Vagina (tissue), 2 donors: ENCODE measurements around the gene GPR137. TPM values are rescaled to one million over a fixed set of nuclear protein-coding genes. Genes with fewer than 3 reads are reported as not detected.

ENCODE experiments used
- DNase-seq, 2 donors: peaks; one replicate each; pipeline ENCODE4 v3.0.0-alpha.2; 2017; ENCODE audit errors: extremely low spot score in 2 of 2
- H3K27ac ChIP-seq: fragments of 200-600 bp; sonication (generic); one replicate; pipeline ENCODE4 v1.5.1; 2019
- H3K27me3 ChIP-seq: fragments of 200-600 bp; sonication (generic); one replicate; pipeline ENCODE4 v1.5.1; 2019
- H3K36me3 ChIP-seq, 2 donors: fragments of 200-600 bp; sonication (generic); one replicate each; pipeline ENCODE4 v1.5.1; 2017 to 2019
- H3K4me1 ChIP-seq: fragments of 200-600 bp; sonication (generic); one replicate; pipeline ENCODE4 v1.5.1; 2019
- H3K4me3 ChIP-seq, 2 donors: fragments of 200-600 bp; sonication (generic); 1 replicate in 1 of 2; 2 replicates in 1 of 2; pipeline ENCODE4 v1.5.1; 2016 to 2019
- H3K9me3 ChIP-seq: fragments of 200-600 bp; sonication (generic); one replicate; pipeline ENCODE4 v1.5.1; 2019
- CTCF ChIP-seq, 3 experiments: fragments of 450-650 bp in 2 of 3; fragments of 200-600 bp in 1 of 3; sonication (generic) in 1 of 3; IDR thresholded peaks; one replicate each; pipeline ENCODE4 v1.5.1; 2017 to 2019; ENCODE audit warnings: antibody characterized with exemption in 3 of 3, mild to moderate bottlenecking in 2 of 3, moderate library complexity in 2 of 3
- POLR2A ChIP-seq, 2 donors: fragments of 450-650 bp; IDR thresholded peaks; one replicate each; pipeline ENCODE4 v1.6.1; 2017; ENCODE audit warnings: antibody characterized with exemption in 2 of 2, mild to moderate bottlenecking in 2 of 2, moderate library complexity in 2 of 2
- POLR2AphosphoS5 ChIP-seq, 2 donors: sonication (generic); formaldehyde crosslinking; IDR thresholded peaks; one replicate each; pipeline ENCODE4 v1.9.0; 2017; ENCODE audit warnings: antibody characterized with exemption in 2 of 2, mild to moderate bottlenecking in 2 of 2, low read depth in 1 of 2; ENCODE audit not compliant: insufficient read depth in 1 of 2
- intact Hi-C: fragments of 100-400 bp; cut with DNase I; formaldehyde crosslinking; loops from one replicate; pipeline ENCODE4 v1.15.1; 2023
- total RNA-seq: library from RNA; depleted of rRNA; stranded (reverse); fragments of >200 nt; gene quantifications from one replicate; pipeline ENCODE4 v1.2.3, GENCODE V29; 2016

GPR137 gene
- total RNA-seq, 1 donor from 2014 or later: 20.6 TPM

GRCh38 chr11:64290352-64291261 is 5.0 kb downstream of the GPR137 start:
- Histone ChIP-seq H3K36me3 (no peaks in the 10 kb centered on the region), H3K4me1 (peaks cover 32% of the 10 kb centered on the region), H3K27me3 (peaks cover 10% of the 10 kb centered on the region), H3K4me3 (no peak overlapping the region), H3K27ac (no peak overlapping the region), H3K9me3 (no peaks in the 10 kb centered on the region)
- no peak for DNase-seq
- TF ChIP-seq POLR2A (IDR thresholded peaks at IDR 0.05) (no peak), POLR2AphosphoS5 (IDR thresholded peaks at IDR 0.05; ENCODE audit: insufficient read depth in 1 of 2, low read depth in 1 of 2) (no peak), CTCF (IDR thresholded peaks at IDR 0.05) (no peak)
- intact Hi-C loops: no loop called here

DNA sequence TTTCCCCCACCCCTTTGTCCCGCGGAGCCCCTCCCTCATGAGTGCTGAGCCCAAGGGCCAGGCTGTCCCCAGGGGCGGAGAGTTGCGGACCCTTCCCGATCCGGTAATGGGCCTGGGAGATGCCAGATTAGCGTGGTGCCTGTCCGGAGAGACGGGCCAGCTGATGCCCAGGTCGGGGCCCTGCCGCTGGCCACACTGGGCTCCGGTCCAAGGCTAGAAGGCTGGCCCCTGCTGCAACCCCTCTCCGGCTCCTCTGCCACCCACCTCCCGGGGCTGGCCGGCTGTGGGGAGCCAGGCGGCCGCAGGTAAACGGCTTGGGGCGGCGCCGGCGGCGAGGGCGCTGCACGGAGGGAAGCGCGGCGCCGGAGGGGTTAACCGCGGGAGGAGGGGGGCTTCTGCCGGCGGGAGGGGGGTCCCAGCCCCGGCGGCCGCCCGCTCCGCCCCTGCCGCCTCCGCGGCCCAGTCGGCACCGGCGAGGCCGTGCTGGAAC is 5.7 kb downstream of the GPR137 start, which contains the start of gene KCNK4:
Gene KCNK4 (plus strand): TSS at position 41 of the 490 bp plus-strand sequence. CDS start 1,717 bp downstream, outside the sequence.
- no peak for DNase-seq
- H3K27me3 ChIP-seq: peaks cover 10% of the 10 kb centered on the region
- intact Hi-C loops: no loop called here
- no peak within 1 kb of the TSS for H3K27ac ChIP-seq
- no peaks in the 10 kb centered on the region for H3K9me3 ChIP-seq
- peak within 1 kb of the TSS; percentile 31 to 39 for H3K4me3 ChIP-seq
- H3K4me1 ChIP-seq: peaks cover 26% of the 10 kb centered on the region
- H3K36me3 ChIP-seq: no peaks in the 10 kb centered on the region
- TF ChIP-seq CTCF (IDR thresholded peaks at IDR 0.05) (no peak), POLR2AphosphoS5 (IDR thresholded peaks at IDR 0.05; ENCODE audit: insufficient read depth in 1 of 2, low read depth in 1 of 2) (no peak), POLR2A (IDR thresholded peaks at IDR 0.05) (no peak)

GRCh38 chr11:64291752-64292459 is 6.3 kb downstream of the GPR137 start:
- DNase-seq: no peak
- H3K27me3 ChIP-seq: peaks cover 10% of the 10 kb centered on the region
- peaks cover 20% of the 10 kb centered on the region for H3K4me1 ChIP-seq
- no peaks in the 10 kb centered on the region for H3K9me3 ChIP-seq
- TF ChIP-seq CTCF (IDR thresholded peaks at IDR 0.05) (no peak), POLR2AphosphoS5 (IDR thresholded peaks at IDR 0.05; ENCODE audit: insufficient read depth in 1 of 2, low read depth in 1 of 2) (no peak), POLR2A (IDR thresholded peaks at IDR 0.05) (no peak)
- intact Hi-C loops: no loop called here
- H3K4me3 ChIP-seq: peak overlapping the region; percentile 31 to 39
- no peaks in the 10 kb centered on the region for H3K36me3 ChIP-seq
- H3K27ac ChIP-seq: no peak overlapping the region

DNA sequence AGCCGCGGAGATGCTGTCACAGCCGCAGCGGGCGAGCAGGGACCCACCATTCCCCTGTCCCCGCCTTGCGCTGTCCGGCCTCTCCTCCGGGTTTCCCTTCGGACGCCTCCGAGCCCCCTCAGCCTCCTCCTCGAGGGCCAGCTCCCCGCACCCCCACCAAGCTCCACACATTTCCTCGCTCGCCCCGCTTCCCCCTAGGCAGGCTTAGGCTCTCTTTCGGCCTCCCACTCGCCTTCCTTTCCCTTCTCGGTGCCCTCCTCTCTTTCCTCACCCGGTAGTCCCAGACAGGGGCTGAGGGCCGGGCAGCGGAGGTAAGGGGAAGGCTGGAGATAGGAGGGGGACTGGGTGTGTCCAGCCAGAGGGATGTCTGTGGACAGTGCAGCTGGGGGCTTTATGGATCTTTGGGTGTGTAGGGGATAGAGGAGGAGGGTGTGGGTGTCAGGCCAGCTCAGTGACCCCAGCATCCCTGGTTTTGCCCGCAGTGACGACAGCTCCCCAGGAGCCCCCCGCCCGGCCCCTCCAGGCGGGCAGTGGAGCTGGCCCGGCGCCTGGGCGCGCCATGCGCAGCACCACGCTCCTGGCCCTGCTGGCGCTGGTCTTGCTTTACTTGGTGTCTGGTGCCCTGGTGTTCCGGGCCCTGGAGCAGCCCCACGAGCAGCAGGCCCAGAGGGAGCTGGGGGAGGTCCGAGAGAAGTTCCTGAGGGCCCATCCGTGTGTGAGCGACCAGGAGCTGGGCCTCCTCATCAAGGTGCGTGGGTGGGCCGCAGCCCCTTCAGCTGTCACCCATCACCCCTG is 7.0 kb downstream of the GPR137 start:
- peaks cover 19% of the 10 kb centered on the region for H3K4me1 ChIP-seq
- H3K9me3 ChIP-seq: no peaks in the 10 kb centered on the region
- peaks cover 10% of the 10 kb centered on the region for H3K27me3 ChIP-seq
- H3K36me3 ChIP-seq: no peaks in the 10 kb centered on the region
- TF ChIP-seq CTCF (IDR thresholded peaks at IDR 0.05) (no peak), POLR2A (IDR thresholded peaks at IDR 0.05) (no peak), POLR2AphosphoS5 (IDR thresholded peaks at IDR 0.05; ENCODE audit: insufficient read depth in 1 of 2, low read depth in 1 of 2) (no peak)
- H3K27ac ChIP-seq: no peak overlapping the region
- DNase-seq: no peak
- intact Hi-C loops: no loop called here
- H3K4me3 ChIP-seq: peak overlapping the region; percentile 31 to 39
